ENCODE results near the gene EFS. TPM values are rescaled to one million over a fixed set of nuclear protein-coding genes. Genes with fewer than 3 reads are reported as not detected.

The EFS gene
- total RNA-seq, 1 donor from 2014 or later, result 104 TPM

DNA sequence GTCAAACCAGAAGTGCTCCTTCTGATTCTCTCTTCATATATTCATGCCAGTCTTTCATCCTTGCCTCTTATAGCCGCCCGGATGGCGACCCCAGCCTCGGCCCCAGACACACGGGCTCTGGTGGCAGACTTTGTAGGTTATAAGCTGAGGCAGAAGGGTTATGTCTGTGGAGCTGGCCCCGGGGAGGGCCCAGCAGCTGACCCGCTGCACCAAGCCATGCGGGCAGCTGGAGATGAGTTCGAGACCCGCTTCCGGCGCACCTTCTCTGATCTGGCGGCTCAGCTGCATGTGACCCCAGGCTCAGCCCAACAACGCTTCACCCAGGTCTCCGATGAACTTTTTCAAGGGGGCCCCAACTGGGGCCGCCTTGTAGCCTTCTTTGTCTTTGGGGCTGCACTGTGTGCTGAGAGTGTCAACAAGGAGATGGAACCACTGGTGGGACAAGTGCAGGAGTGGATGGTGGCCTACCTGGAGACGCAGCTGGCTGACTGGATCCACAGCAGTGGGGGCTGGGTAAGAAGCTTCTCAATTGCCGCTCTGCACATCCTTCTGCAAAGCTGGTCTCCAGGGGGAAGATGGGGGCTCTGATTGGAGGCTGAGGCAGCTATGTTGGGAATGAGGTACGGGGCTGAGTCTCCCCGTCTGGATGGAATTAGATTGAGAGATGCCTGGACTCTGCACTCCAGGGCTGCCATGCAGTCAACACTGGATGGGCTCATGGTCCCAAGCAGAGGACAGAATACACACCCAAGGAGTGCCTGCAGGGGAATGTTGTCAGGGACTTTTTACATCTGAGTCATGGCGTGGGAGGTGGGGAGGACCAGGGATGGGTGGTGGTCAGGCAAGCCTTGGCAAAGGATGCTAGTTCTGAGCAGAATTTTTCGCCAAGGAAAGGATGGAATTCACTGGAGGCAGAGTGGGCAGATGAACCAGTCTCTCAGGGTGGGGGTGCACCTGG lies 57.0 kb downstream of the EFS start:
- Mint-ChIP-seq H3K27me3 (ENCODE audit: low read depth) (no peaks in the 10 kb centered on the region), H3K36me3 (ENCODE audit: low read depth) (no peaks in the 10 kb centered on the region), H3K27ac (ENCODE audit: unreplicated experiment) (no peak overlapping the region), H3K9me3 (no peaks in the 10 kb centered on the region), H3K4me3 (peak overlapping the region; percentile 93), H3K4me1 (peaks cover 37% of the 10 kb centered on the region)
- TF ChIP-seq, protein P1, sequence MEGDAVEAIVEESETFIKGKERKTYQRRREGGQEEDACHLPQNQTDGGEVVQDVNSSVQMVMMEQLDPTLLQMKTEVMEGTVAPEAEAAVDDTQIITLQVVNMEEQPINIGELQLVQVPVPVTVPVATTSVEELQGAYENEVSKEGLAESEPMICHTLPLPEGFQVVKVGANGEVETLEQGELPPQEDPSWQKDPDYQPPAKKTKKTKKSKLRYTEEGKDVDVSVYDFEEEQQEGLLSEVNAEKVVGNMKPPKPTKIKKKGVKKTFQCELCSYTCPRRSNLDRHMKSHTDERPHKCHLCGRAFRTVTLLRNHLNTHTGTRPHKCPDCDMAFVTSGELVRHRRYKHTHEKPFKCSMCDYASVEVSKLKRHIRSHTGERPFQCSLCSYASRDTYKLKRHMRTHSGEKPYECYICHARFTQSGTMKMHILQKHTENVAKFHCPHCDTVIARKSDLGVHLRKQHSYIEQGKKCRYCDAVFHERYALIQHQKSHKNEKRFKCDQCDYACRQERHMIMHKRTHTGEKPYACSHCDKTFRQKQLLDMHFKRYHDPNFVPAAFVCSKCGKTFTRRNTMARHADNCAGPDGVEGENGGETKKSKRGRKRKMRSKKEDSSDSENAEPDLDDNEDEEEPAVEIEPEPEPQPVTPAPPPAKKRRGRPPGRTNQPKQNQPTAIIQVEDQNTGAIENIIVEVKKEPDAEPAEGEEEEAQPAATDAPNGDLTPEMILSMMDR (conservative IDR thresholded peaks at IDR 0.05), result no peak
- DNase-seq (ENCODE audit: low read depth, low spot score), result no peak

DNA sequence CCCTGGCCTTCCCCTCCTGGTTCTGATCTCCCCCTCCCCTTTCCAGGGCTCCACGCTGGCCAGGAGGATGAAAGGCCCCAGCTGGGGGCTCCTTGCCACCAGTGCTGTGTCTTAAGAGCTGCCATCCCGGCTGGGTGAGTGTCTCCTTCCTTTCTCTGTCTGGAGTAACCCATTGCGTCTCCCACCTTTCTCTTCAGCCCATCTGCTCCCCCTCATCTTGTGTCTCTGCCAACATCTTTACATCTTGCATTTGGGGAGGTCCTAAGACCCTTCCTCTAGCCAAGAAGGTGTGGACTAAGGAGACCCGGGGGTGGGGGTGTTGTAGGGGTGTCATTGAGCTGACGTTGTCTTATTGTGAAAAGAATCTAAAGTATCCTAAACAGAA lies 57.8 kb downstream of the EFS start:
- Mint-ChIP-seq H3K9me3 (no peaks in the 10 kb centered on the region), H3K36me3 (ENCODE audit: low read depth) (no peaks in the 10 kb centered on the region), H3K27me3 (ENCODE audit: low read depth) (no peaks in the 10 kb centered on the region), H3K4me3 (peak overlapping the region; percentile 93), H3K4me1 (peaks cover 42% of the 10 kb centered on the region), H3K27ac (ENCODE audit: unreplicated experiment) (peak overlapping the region; percentile 96)
- no peak for DNase-seq (ENCODE audit: low read depth, low spot score)
- TF ChIP-seq, protein P1 (conservative IDR thresholded peaks at IDR 0.05), result no peak

DNA sequence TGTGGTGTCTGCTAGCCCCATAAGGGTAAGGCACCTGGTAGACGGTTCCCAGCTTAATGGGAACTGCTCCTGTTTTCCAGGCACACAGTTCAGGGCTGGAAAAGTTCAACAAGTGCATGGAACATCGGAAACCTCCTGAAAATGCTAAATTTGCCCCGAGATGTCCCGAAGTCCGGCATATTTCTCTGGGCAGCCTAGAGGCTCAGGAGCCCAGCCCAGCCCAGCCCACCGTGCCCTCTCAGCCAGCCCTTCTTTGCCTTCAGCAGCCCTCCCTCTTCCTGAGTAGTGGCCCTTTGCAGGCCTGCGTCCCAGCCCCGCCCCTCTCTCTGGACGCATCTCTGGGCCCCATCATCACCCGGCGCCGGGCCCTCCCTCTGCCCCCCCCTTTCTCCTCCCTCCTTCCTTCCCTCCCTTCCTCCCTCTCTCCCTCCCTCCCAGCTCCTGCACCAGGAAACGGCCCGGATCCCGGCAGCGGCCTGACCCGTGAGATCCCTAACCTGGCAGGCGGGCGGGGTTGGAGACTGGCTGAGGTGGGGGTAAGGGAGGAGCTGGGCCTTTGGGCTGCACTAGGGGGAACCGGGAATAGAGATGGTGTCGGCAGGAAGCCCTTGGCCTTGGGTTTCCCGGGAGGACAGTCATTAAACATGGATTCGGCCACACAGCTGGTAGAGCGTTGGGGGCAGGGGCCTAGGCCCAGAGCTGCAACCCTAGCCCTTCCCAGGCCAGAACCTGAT lies 58.4 kb downstream of the EFS start, which contains the start of gene BCL2L2:
Gene BCL2L2 (plus strand): TSS at position 422 of the 734 bp plus-strand sequence. CDS start 935 bp downstream, outside the sequence.
- Mint-ChIP-seq H3K4me3 (peak within 1 kb of the TSS; percentile 93), H3K27me3 (ENCODE audit: low read depth) (no peaks in the 10 kb centered on the region), H3K4me1 (peaks cover 42% of the 10 kb centered on the region), H3K27ac (ENCODE audit: unreplicated experiment) (peak within 1 kb of the TSS; percentile 96), H3K36me3 (ENCODE audit: low read depth) (no peaks in the 10 kb centered on the region), H3K9me3 (no peaks in the 10 kb centered on the region)
- TF ChIP-seq, protein P1 (conservative IDR thresholded peaks at IDR 0.05), result no peak
- peak; percentile 76 for DNase-seq (ENCODE audit: low read depth, low spot score)

Small RNA genes lying within 50 kb of the gene (microRNA-seq; reads per million reads assigned to microRNA genes)
- not detected for gene MIR208A

Other genes with a start within 250 kb of the EFS start
- not detected in 2 replicates for gene CEBPE, start 245.9 kb downstream of the EFS start, total RNA-seq
- 6.6 and 9.4 TPM in 2 replicates for gene SLC7A8, start 181.5 kb downstream of the EFS start, total RNA-seq
- gene RNF212B, start 127.2 kb downstream of the EFS start, total RNA-seq, result not detected in 2 replicates
- gene HOMEZ, start 79.0 kb downstream of the EFS start, total RNA-seq, result 14.8 and 17.2 TPM in 2 replicates
- 13.6 and 15.0 TPM in 2 replicates for gene PPP1R3E, start 62.3 kb downstream of the EFS start, total RNA-seq
- gene BCL2L2, start 58.3 kb downstream of the EFS start, total RNA-seq, result 21.9 and 24.8 TPM in 2 replicates
- 375 and 379 TPM in 2 replicates for gene PABPN1, start 43.7 kb downstream of the EFS start, total RNA-seq
- 39.4 and 42.4 TPM in 2 replicates for gene SLC22A17, start 12.3 kb downstream of the EFS start, total RNA-seq
- gene IL25, start 7.6 kb upstream of the EFS start, total RNA-seq, result not detected in 2 replicates
- 2.0 and 3.1 TPM in 2 replicates for gene CMTM5, start 11.9 kb upstream of the EFS start, total RNA-seq
- not detected in 2 replicates for gene MYH6, start 43.1 kb upstream of the EFS start, total RNA-seq
- gene MYH7, start 70.5 kb upstream of the EFS start, total RNA-seq, result 0.05 TPM in 1 of 2 replicates, not detected in the other
- gene NGDN, start 104.5 kb upstream of the EFS start, total RNA-seq, result 53.3 and 54.7 TPM in 2 replicates
- gene ZFHX2, start 186.6 kb upstream of the EFS start, total RNA-seq, result 9.9 and 11.0 TPM in 2 replicates
- gene THTPA, start 191.1 kb upstream of the EFS start, total RNA-seq, result 19.4 and 19.6 TPM in 2 replicates
- gene AP1G2, start 202.6 kb upstream of the EFS start, total RNA-seq, result 42.3 and 53.2 TPM in 2 replicates
- 1.3 and 1.4 TPM in 2 replicates for gene JPH4, start 213.6 kb upstream of the EFS start, total RNA-seq